ENCODE results near the gene RIPOR2.

- TF ChIP-seq POLR2A (IDR thresholded peaks at IDR 0.05; ENCODE audit: low read depth, low read length): no peak
- no peak for TF ChIP-seq POLR2AphosphoS5 (IDR thresholded peaks at IDR 0.05; ENCODE audit: low read depth, low read length)
- TF ChIP-seq TAF1 (IDR thresholded peaks at IDR 0.05; ENCODE audit: low read depth, low read length): no peak
- TF ChIP-seq POU2F2 (IDR thresholded peaks at IDR 0.05; ENCODE audit: low read depth, low read length): no peak
These were observed 18.0 kb upstream of the RIPOR2 start for GRCh38 chr6:24953726-24954125.
